Measurements from ENCODE around the gene HOXA13. TPM values are rescaled to one million over a fixed set of nuclear protein-coding genes. Genes with fewer than 3 reads are reported as not detected.

Gene HOXA13
- polyA plus RNA-seq, 4 donors: 0.01 TPM; not detected in 3

GRCh38 chr7:27212497-27213432 lies 12.9 kb upstream of the HOXA13 start:
- WGBS, 3 donors: 7 to 10% (median 9%) methylated on average over 47 to 52 of the region's 52 CpGs
- H3K4me3 ChIP-seq (ENCODE audit: low read depth in 1 of 3, low read length in 3 of 3): no peak overlapping the region
- FAIRE-seq (no peak), DNase-seq (peak in 1 of 2 donors; percentile 44)
- H3K4me1 ChIP-seq (ENCODE audit: control insufficient read depth in 3 of 3, insufficient read depth in 2 of 3, low read depth in 1 of 3, low read length in 2 of 3): peaks cover 0 to 24% (median 3%) of the 10 kb centered on the region in 3 donors
- no peak overlapping the region for H3K27ac ChIP-seq (ENCODE audit: low read depth in 1 of 3, low read length in 2 of 3)
- no peaks in the 10 kb centered on the region for H3K36me3 ChIP-seq (ENCODE audit: control insufficient read depth in 3 of 3, insufficient read depth in 2 of 3, low read depth in 1 of 3, low read length in 3 of 3)
- no peaks in the 10 kb centered on the region for H3K9me3 ChIP-seq (ENCODE audit: control insufficient read depth in 2 of 2, insufficient read depth in 1 of 2, low read depth in 1 of 2, low read length in 1 of 2)
- peaks cover 5 to 96% (median 58%) of the 10 kb centered on the region in 3 donors for H3K27me3 ChIP-seq (ENCODE audit: control insufficient read depth in 3 of 3, insufficient read depth in 3 of 3, low read length in 3 of 3)

GRCh38 chr7:27211764-27212204 lies 11.9 kb upstream of the HOXA13 start:
- WGBS, 3 donors: 39 to 63% (median 47%) methylated on average over 3 of the region's 3 CpGs
- Histone ChIP-seq H3K4me1 (ENCODE audit: control insufficient read depth in 3 of 3, insufficient read depth in 2 of 3, low read depth in 1 of 3, low read length in 2 of 3) (peaks cover 0 to 24% (median 3%) of the 10 kb centered on the region in 3 donors), H3K9me3 (ENCODE audit: control insufficient read depth in 2 of 2, insufficient read depth in 1 of 2, low read depth in 1 of 2, low read length in 1 of 2) (no peaks in the 10 kb centered on the region), H3K27ac (ENCODE audit: low read depth in 1 of 3, low read length in 2 of 3) (no peak overlapping the region), H3K36me3 (ENCODE audit: control insufficient read depth in 3 of 3, insufficient read depth in 2 of 3, low read depth in 1 of 3, low read length in 3 of 3) (no peaks in the 10 kb centered on the region), H3K4me3 (ENCODE audit: low read depth in 1 of 3, low read length in 3 of 3) (no peak overlapping the region), H3K27me3 (ENCODE audit: control insufficient read depth in 3 of 3, insufficient read depth in 3 of 3, low read length in 3 of 3) (peaks cover 5 to 96% (median 59%) of the 10 kb centered on the region in 3 donors)
- DNase-seq: peak in 1 of 2 donors; percentile 35
- FAIRE-seq: no peak

GRCh38 chr7:27211084-27211446 lies 11.2 kb upstream of the HOXA13 start:
- DNase-seq (no peak), FAIRE-seq (no peak)
- Histone ChIP-seq H3K4me3 (ENCODE audit: low read depth in 1 of 3, low read length in 3 of 3) (no peak overlapping the region), H3K27ac (ENCODE audit: low read depth in 1 of 3, low read length in 2 of 3) (no peak overlapping the region), H3K4me1 (ENCODE audit: control insufficient read depth in 3 of 3, insufficient read depth in 2 of 3, low read depth in 1 of 3, low read length in 2 of 3) (peaks cover 0 to 24% (median 3%) of the 10 kb centered on the region in 3 donors), H3K9me3 (ENCODE audit: control insufficient read depth in 2 of 2, insufficient read depth in 1 of 2, low read depth in 1 of 2, low read length in 1 of 2) (no peaks in the 10 kb centered on the region), H3K27me3 (ENCODE audit: control insufficient read depth in 3 of 3, insufficient read depth in 3 of 3, low read length in 3 of 3) (peaks cover 5 to 96% (median 60%) of the 10 kb centered on the region in 3 donors), H3K36me3 (ENCODE audit: control insufficient read depth in 3 of 3, insufficient read depth in 2 of 3, low read depth in 1 of 3, low read length in 3 of 3) (no peaks in the 10 kb centered on the region)
- 59 to 86% (median 79%) methylated on average over 1 of the region's 1 CpG for WGBS, 3 donors

- peaks cover 0 to 24% (median 3%) of the 10 kb centered on the region in 3 donors for H3K4me1 ChIP-seq (ENCODE audit: control insufficient read depth in 3 of 3, insufficient read depth in 2 of 3, low read depth in 1 of 3, low read length in 2 of 3)
- peak overlapping the region in 2 of 3 donors; percentile 1 to 33 for H3K4me3 ChIP-seq (ENCODE audit: low read depth in 1 of 3, low read length in 3 of 3)
- H3K27me3 ChIP-seq (ENCODE audit: control insufficient read depth in 3 of 3, insufficient read depth in 3 of 3, low read length in 3 of 3): peaks cover 5 to 97% (median 65%) of the 10 kb centered on the region in 3 donors
- WGBS, 3 donors: 2 to 7% (median 4%) methylated on average over 31 to 32 of the region's 32 CpGs
- peaks cover 0 to 3% of the 10 kb centered on the region in 2 donors for H3K9me3 ChIP-seq (ENCODE audit: control insufficient read depth in 2 of 2, insufficient read depth in 1 of 2, low read depth in 1 of 2, low read length in 1 of 2)
- no peak overlapping the region for H3K27ac ChIP-seq (ENCODE audit: low read depth in 1 of 3, low read length in 2 of 3)
- no peak for FAIRE-seq
- DNase-seq: peak; percentile 91 to 92
- H3K36me3 ChIP-seq (ENCODE audit: control insufficient read depth in 3 of 3, insufficient read depth in 2 of 3, low read depth in 1 of 3, low read length in 3 of 3): no peaks in the 10 kb centered on the region
These were observed 10.7 kb upstream of the HOXA13 start for GRCh38 chr7:27210441-27211083.

- no peak for FAIRE-seq
These were observed 10.1 kb upstream of the HOXA13 start for GRCh38 chr7:27209933-27210440.

GRCh38 chr7:27208998-27209397 lies 9.1 kb upstream of the HOXA13 start:
- peaks cover 0 to 3% of the 10 kb centered on the region in 2 donors for H3K9me3 ChIP-seq (ENCODE audit: control insufficient read depth in 2 of 2, insufficient read depth in 1 of 2, low read depth in 1 of 2, low read length in 1 of 2)
- no peak overlapping the region for H3K27ac ChIP-seq (ENCODE audit: low read depth in 1 of 3, low read length in 2 of 3)
- H3K27me3 ChIP-seq (ENCODE audit: control insufficient read depth in 3 of 3, insufficient read depth in 3 of 3, low read length in 3 of 3): peaks cover 8 to 97% (median 72%) of the 10 kb centered on the region in 3 donors
- WGBS, 3 donors: 78 to 84% (median 83%) methylated on average over 4 of the region's 4 CpGs
- H3K4me3 ChIP-seq (ENCODE audit: low read depth in 1 of 3, low read length in 3 of 3): no peak overlapping the region
- peaks cover 0 to 28% (median 5%) of the 10 kb centered on the region in 3 donors for H3K4me1 ChIP-seq (ENCODE audit: control insufficient read depth in 3 of 3, insufficient read depth in 2 of 3, low read depth in 1 of 3, low read length in 2 of 3)
- no peak for DNase-seq
- no peaks in the 10 kb centered on the region for H3K36me3 ChIP-seq (ENCODE audit: control insufficient read depth in 3 of 3, insufficient read depth in 2 of 3, low read depth in 1 of 3, low read length in 3 of 3)
- no peak for FAIRE-seq

More at GRCh38 chr7:27209933-27210440, 10.1 kb upstream of the HOXA13 start:
- DNase-seq: no peak
- peaks cover 6 to 97% (median 70%) of the 10 kb centered on the region in 3 donors for H3K27me3 ChIP-seq (ENCODE audit: control insufficient read depth in 3 of 3, insufficient read depth in 3 of 3, low read length in 3 of 3)
- peaks cover 0 to 28% (median 4%) of the 10 kb centered on the region in 3 donors for H3K4me1 ChIP-seq (ENCODE audit: control insufficient read depth in 3 of 3, insufficient read depth in 2 of 3, low read depth in 1 of 3, low read length in 2 of 3)
- no peak overlapping the region for H3K27ac ChIP-seq (ENCODE audit: low read depth in 1 of 3, low read length in 2 of 3)
- peak overlapping the region in 1 of 3 donors; percentile 1 for H3K4me3 ChIP-seq (ENCODE audit: low read depth in 1 of 3, low read length in 3 of 3)
- no peaks in the 10 kb centered on the region for H3K36me3 ChIP-seq (ENCODE audit: control insufficient read depth in 3 of 3, insufficient read depth in 2 of 3, low read depth in 1 of 3, low read length in 3 of 3)
- peaks cover 0 to 3% of the 10 kb centered on the region in 2 donors for H3K9me3 ChIP-seq (ENCODE audit: control insufficient read depth in 2 of 2, insufficient read depth in 1 of 2, low read depth in 1 of 2, low read length in 1 of 2)
- WGBS, 3 donors: 31 to 39% (median 32%) methylated on average over 11 of the region's 11 CpGs

GRCh38 chr7:27207348-27207985 lies 7.6 kb upstream of the HOXA13 start:
- H3K9me3 ChIP-seq (ENCODE audit: control insufficient read depth in 2 of 2, insufficient read depth in 1 of 2, low read depth in 1 of 2, low read length in 1 of 2): peaks cover 0 to 3% of the 10 kb centered on the region in 2 donors
- FAIRE-seq (no peak), DNase-seq (no peak)
- H3K27ac ChIP-seq (ENCODE audit: low read depth in 1 of 3, low read length in 2 of 3): no peak overlapping the region
- H3K4me3 ChIP-seq (ENCODE audit: low read depth in 1 of 3, low read length in 3 of 3): no peak overlapping the region
- H3K36me3 ChIP-seq (ENCODE audit: control insufficient read depth in 3 of 3, insufficient read depth in 2 of 3, low read depth in 1 of 3, low read length in 3 of 3): no peaks in the 10 kb centered on the region
- H3K27me3 ChIP-seq (ENCODE audit: control insufficient read depth in 3 of 3, insufficient read depth in 3 of 3, low read length in 3 of 3): peaks cover 3 to 97% (median 70%) of the 10 kb centered on the region in 3 donors
- H3K4me1 ChIP-seq (ENCODE audit: control insufficient read depth in 3 of 3, insufficient read depth in 2 of 3, low read depth in 1 of 3, low read length in 2 of 3): peaks cover 0 to 21% (median 2%) of the 10 kb centered on the region in 3 donors
- 31 to 38% (median 35%) methylated on average over 7 of the region's 7 CpGs for WGBS, 3 donors
